GM12878 (cell line): Measurements from ENCODE around the gene TIPIN. TPM values are rescaled to one million over a fixed set of nuclear protein-coding genes. Genes with fewer than 3 reads are reported as not detected.

Source experiments
- BMI1 ChIP-seq: fragments of 450-650 bp; IDR thresholded peaks from 2 replicates; pipeline ENCODE4 v1.6.1; 2016; ENCODE audit warnings: mild to moderate bottlenecking, moderate library complexity, borderline replicate concordance
- E2F4 ChIP-seq: IDR thresholded peaks from 2 replicates; pipeline ENCODE4 v1.6.1; 2012; ENCODE audit warnings: low read depth, low read length, improper control_type of control experiment
- EED ChIP-seq: sonication (generic); IDR thresholded peaks from 2 replicates; pipeline ENCODE4 v1.6.1; 2016; ENCODE audit warnings: antibody characterized with exemption, low read depth
- IKZF2 ChIP-seq, 2 experiments: fragments of 450-650 bp; IDR thresholded peaks; 2 replicates each; pipeline ENCODE4 v1.6.1; 2017; ENCODE audit warnings: mild to moderate bottlenecking in 2 of 2, moderate library complexity in 2 of 2
- ZSCAN29 ChIP-seq: fragments of 450-650 bp; IDR thresholded peaks from 2 replicates; pipeline ENCODE4 v1.6.1; 2017; ENCODE audit warnings: mild to moderate bottlenecking, moderate library complexity
- polyA plus RNA-seq, 11 experiments: library from polyadenylated mRNA; depleted of rRNA in 4 of 11; unstranded in 6 of 11; stranded (reverse) in 5 of 11; fragments of >200 nt; fragmentation: Nextera tagmentation in 4 of 11; fragmentation: Illumina TruSeq in 1 of 11; extraction: Ambion mirVana in 4 of 11; extraction: Trizol in 1 of 11; gene quantifications; 1 replicate in 1 of 11; 2 replicates in 10 of 11; pipeline versions ENCODE4 v1.2.1 to v1.2.3, GENCODE V29; 2011 to 2016; ENCODE audit warnings: inconsistent platforms in 2 of 11, missing spikeins in 2 of 11, low read depth in 1 of 11
- total RNA-seq, 4 experiments: library from RNA; depleted of rRNA in 3 of 4; stranded (reverse); fragments of >200 nt in 3 of 4; fragmentation: Illumina TruSeq in 1 of 4; extraction: Trizol in 1 of 4; gene quantifications; 2 replicates each; pipeline versions ENCODE4 v1.2.1 to v1.2.3, GENCODE V29; 2013 to 2021
- TF ChIP-seq, protein P1 (sequence below): fragments of 450-650 bp; IDR thresholded peaks from 2 replicates; pipeline ENCODE4 v1.6.1; 2018; ENCODE audit warnings: mild to moderate bottlenecking, low read depth, moderate library complexity; ENCODE audit not compliant: partially characterized antibody
- TF ChIP-seq, protein P2 (sequence below): IDR thresholded peaks from 2 replicates; pipeline ENCODE4 v1.6.1; 2012; ENCODE audit warnings: low read depth, low read length, improper control_type of control experiment

TIPIN gene
- total and polyA plus RNA-seq, 10 of the 15 experiments (the other 5 are each of a cell fraction or from before 2014, with no cell fraction given): 21.1 to 69.2 (median 47.0) TPM

DNA sequence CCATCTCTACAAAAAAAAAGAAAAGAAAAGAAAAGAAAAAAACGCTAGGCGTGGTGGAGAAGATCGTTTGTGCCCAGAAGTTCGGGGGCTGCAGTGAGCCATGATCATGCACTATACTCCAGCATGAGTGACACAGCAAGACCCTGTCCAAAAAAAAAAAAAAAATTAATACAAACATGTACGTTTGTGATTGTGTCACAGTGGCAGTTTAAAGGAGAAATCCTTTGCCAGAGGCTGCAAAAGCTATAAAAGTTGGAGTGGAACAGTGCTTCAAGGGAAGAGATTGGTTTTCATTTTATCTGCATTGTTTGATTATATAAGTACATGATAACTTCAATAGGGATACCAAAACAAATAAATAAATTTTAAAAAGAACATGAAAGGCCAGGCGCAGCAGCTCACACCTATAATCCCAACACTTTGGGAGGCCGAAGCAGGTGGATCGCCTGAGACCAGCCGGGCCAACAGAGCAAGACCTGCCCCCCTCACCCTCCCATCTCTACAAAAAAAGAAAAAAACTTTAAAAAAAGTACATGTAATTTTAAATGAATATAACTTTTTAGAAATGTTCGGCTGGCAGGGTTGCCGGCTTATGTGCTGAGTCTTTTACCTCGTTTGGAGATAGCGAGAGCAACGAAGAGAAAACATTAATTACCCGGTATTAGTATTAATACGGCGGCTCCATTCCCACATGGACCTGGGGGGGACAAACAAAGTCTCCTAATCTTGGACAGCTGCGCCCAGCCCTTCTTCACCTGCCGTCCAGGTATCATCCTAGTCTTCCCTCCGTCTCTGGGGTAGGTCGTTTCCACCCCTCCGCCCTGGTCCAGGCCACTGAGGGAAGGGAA, 63.7 kb downstream of the TIPIN start (continued):
- TF ChIP-seq, protein P1, sequence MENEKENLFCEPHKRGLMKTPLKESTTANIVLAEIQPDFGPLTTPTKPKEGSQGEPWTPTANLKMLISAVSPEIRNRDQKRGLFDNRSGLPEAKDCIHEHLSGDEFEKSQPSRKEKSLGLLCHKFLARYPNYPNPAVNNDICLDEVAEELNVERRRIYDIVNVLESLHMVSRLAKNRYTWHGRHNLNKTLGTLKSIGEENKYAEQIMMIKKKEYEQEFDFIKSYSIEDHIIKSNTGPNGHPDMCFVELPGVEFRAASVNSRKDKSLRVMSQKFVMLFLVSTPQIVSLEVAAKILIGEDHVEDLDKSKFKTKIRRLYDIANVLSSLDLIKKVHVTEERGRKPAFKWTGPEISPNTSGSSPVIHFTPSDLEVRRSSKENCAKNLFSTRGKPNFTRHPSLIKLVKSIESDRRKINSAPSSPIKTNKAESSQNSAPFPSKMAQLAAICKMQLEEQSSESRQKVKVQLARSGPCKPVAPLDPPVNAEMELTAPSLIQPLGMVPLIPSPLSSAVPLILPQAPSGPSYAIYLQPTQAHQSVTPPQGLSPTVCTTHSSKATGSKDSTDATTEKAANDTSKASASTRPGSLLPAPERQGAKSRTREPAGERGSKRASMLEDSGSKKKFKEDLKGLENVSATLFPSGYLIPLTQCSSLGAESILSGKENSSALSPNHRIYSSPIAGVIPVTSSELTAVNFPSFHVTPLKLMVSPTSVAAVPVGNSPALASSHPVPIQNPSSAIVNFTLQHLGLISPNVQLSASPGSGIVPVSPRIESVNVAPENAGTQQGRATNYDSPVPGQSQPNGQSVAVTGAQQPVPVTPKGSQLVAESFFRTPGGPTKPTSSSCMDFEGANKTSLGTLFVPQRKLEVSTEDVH: no peak
- no peak for TF ChIP-seq BMI1
- TF ChIP-seq, protein P2, sequence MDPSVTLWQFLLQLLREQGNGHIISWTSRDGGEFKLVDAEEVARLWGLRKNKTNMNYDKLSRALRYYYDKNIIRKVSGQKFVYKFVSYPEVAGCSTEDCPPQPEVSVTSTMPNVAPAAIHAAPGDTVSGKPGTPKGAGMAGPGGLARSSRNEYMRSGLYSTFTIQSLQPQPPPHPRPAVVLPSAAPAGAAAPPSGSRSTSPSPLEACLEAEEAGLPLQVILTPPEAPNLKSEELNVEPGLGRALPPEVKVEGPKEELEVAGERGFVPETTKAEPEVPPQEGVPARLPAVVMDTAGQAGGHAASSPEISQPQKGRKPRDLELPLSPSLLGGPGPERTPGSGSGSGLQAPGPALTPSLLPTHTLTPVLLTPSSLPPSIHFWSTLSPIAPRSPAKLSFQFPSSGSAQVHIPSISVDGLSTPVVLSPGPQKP: no peak
- no peak for TF ChIP-seq ZSCAN29
- TF ChIP-seq E2F4: no peak
- TF ChIP-seq EED: peak; percentile 36; the same call in 1 of the 2 replicates
- TF ChIP-seq IKZF2 (IDR thresholded peaks at IDR 0.05): peak; percentile 24 to 28; a peak in 2 of 4 replicates
